Right lobe of liver (tissue), 6 donors: ENCODE results near the gene LCE4A. TPM values are rescaled to one million over a fixed set of nuclear protein-coding genes. Genes with fewer than 3 reads are reported as not detected.
"Not testable (repeated sequence)": the region's sequence is repeated elsewhere in the genome, so short reads cannot be mapped to it uniquely, and the experiment has no call there.

ENCODE experiments used
- ATAC-seq, 4 donors: fragments of 200-7000 bp; cut with Tn5 transposase; one replicate each; pipeline ENCODE4 v1.9.1; 2020; ENCODE audit warnings: mild to moderate bottlenecking in 4 of 4, moderate library complexity in 4 of 4
- DNase-seq, 3 donors: peaks; one replicate each; pipeline ENCODE4 v3.0.0-alpha.2; 2020
- H3K27ac ChIP-seq, 3 donors: fragments of 200-600 bp; one replicate each; pipeline ENCODE4 v1.8.0; 2022
- H3K27me3 ChIP-seq, 2 donors: fragments of 200-600 bp; one replicate each; pipeline ENCODE4 v1.8.0; 2022
- H3K36me3 ChIP-seq, 4 donors: fragments of 200-600 bp; sonication (generic) in 1 of 4; one replicate each; pipeline versions ENCODE4 v1.5.1 to v1.8.0; 2017 to 2022; ENCODE audit warnings: control low read depth in 1 of 4
- H3K4me1 ChIP-seq, 4 donors: fragments of 200-600 bp; sonication (generic) in 1 of 4; one replicate each; pipeline versions ENCODE4 v1.5.1 to v1.8.0; 2017 to 2022; ENCODE audit warnings: control low read depth in 1 of 4
- H3K4me3 ChIP-seq, 3 donors: fragments of 200-600 bp; one replicate each; pipeline ENCODE4 v1.8.0; 2022
- H3K9me3 ChIP-seq, 4 donors: fragments of 200-600 bp; sonication (generic) in 1 of 4; one replicate each; pipeline versions ENCODE4 v1.5.1 to v1.8.0; 2017 to 2022; ENCODE audit warnings: control low read depth in 1 of 4
- CTCF ChIP-seq, 4 donors: fragments of 200-600 bp in 3 of 4; fragments of 450-650 bp in 1 of 4; IDR thresholded peaks; one replicate each; pipeline versions ENCODE4 v1.5.1 to v1.8.0; 2016 to 2022; ENCODE audit warnings: antibody characterized with exemption in 4 of 4, mild to moderate bottlenecking in 2 of 4
- POLR2A ChIP-seq: fragments of 450-650 bp; IDR thresholded peaks from one replicate; pipeline ENCODE4 v1.6.1; 2017; ENCODE audit warnings: antibody characterized with exemption, mild to moderate bottlenecking
- WGBS: methylation state at CpG from one replicate; pipeline ENCODE4 v1.1.6; 2018; ENCODE audit warnings: low coverage, low lambda C conversion rate; ENCODE audit not compliant: insufficient coverage; ENCODE audit errors: missing lambda C conversion rate; 5-methylcytosine and 5-hydroxymethylcytosine counted together
- intact Hi-C, 2 donors: fragments of 100-400 bp; cut with DNase I; formaldehyde crosslinking; loops; one replicate each; pipeline versions ENCODE4 v1.11.2 to v1.14.1; 2022
- long read RNA-seq: library from polyadenylated mRNA; unstranded; transcript quantifications from one replicate; pipeline ENCODE4 v2.0.0, GENCODE V29; 2019
- total RNA-seq, 6 experiments: library from RNA; depleted of rRNA in 2 of 6; stranded (reverse); fragments of >200 nt in 2 of 6; fragmentation: NEBNext Ultra II Directional in 3 of 6; extraction: Animal tissue kit (Norgen Biotek cat#: 25700) in 3 of 6; gene quantifications; one replicate each; pipeline versions ENCODE4 v1.1.0 to v1.2.4, GENCODE V29; 2016 to 2023
- donor health status: DM: no; HTN: yes; CAD: no.
- donor health status: DM: no; HTN: no; CAD: no.
- donor health status: DM: no; HTN: no; CAD: no.
- donor health status: DM: no; HTN: yes; CAD: no.
- donor health status: DM: no; HTN: yes; CAD: no.

Gene LCE4A
- total RNA-seq: not detected
- long read RNA-seq: 0 reads

DNA sequence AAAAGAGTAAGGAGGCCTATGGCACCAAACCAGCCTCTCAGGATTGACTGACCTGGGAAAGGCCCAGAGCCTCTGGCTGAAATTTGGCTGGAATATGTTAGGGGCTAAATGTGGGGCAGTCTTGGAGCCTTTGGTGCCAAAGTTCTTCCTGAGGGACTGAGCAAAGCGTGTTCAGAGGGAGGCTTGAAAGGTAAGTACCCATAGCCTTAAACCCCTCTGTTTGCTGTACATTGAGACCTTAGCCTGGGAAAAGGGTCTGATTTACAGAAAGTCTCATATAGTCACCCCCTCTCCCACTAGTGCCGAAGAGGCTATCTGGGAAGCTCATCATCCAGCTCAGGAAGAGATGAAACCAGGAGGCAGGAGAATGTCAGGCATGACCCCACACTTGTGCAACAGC is at the start of gene LCE4A:
TSS of gene LCE4A (plus strand) at position 301 of the 400 bp plus-strand sequence. CDS start 916 bp downstream, outside the sequence.
- no peaks in the 10 kb centered on the region for H3K36me3 ChIP-seq
- no peak within 1 kb of the TSS for H3K27ac ChIP-seq
- intact Hi-C loops: no loop called here
- no peak within 1 kb of the TSS for H3K4me3 ChIP-seq
- H3K4me1 ChIP-seq: no peaks in the 10 kb centered on the region
- WGBS: no CpG with 5 or more reads among the region's 2 CpGs
- DNase-seq (no peak), ATAC-seq (no peak)
- no peaks in the 10 kb centered on the region for H3K9me3 ChIP-seq
- TF ChIP-seq POLR2A (no peak), CTCF (IDR thresholded peaks at IDR 0.05) (no peak)
- H3K27me3 ChIP-seq: no peaks in the 10 kb centered on the region

DNA sequence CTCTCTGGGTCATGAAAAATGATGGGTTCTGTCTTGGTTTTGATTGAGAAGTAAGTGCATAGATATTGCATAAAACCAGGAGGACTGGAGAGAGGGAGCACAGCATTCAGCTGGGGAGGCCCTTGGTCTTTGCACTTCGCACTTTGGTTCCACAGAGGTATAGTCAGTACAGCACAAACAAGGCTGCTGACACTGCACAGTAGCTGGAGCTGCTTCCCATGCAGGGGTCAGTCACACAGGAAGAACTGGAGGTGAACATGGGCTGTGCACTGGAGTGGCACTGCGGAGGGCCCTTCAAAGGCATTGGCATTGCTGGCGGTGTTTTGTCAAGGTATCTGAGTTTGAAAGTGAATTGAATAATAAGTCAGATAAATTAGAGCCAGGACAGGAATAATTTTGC is 49.3 kb upstream of the LCE4A start:
- Histone ChIP-seq H3K4me3 (no peak overlapping the region), H3K9me3 (no peaks in the 10 kb centered on the region), H3K27ac (no peak overlapping the region), H3K27me3 (no peaks in the 10 kb centered on the region), H3K4me1 (no peaks in the 10 kb centered on the region), H3K36me3 (no peaks in the 10 kb centered on the region)
- TF ChIP-seq POLR2A (no peak), CTCF (IDR thresholded peaks at IDR 0.05) (no peak)
- intact Hi-C loops: no loop called here
- 29% methylated on average over 3 of the region's 3 CpGs for WGBS
- DNase-seq (peak; percentile 38 to 85 (median 79)), ATAC-seq (peak; percentile 89 to 93 (median 92))

DNA sequence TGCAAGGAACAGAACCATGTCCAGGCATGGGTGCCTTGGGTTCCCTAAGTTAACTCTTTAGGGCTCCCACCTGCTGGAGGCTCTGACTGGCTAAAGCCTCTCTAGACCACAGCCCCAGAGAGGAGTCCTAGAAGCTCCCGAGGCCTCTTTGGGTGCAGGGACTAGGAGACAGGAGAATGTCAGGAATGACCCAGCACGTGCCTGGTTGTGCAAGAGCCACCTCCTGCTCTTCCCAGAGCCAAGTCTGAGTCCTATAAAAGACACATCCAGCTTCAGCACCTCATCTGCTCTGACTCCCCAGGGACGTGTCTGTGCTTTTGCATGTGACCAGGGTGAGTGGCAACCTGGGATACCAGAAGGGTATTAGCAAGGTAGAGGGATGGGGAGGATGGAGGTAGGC is 44.9 kb upstream of the LCE4A start, which contains the start of gene LCE2D:
TSS of gene LCE2D (plus strand) at position 283 of the 400 bp plus-strand sequence. CDS start 726 bp downstream, outside the sequence.
- Histone ChIP-seq H3K9me3 (no peaks in the 10 kb centered on the region), H3K4me1 (no peaks in the 10 kb centered on the region), H3K27ac (no peak within 1 kb of the TSS), H3K27me3 (no peaks in the 10 kb centered on the region), H3K4me3 (no peak within 1 kb of the TSS), H3K36me3 (no peaks in the 10 kb centered on the region)
- no peak for TF ChIP-seq POLR2A
- no peak for TF ChIP-seq CTCF (IDR thresholded peaks at IDR 0.05)
- 75% methylated on average over 1 of the region's 3 CpGs for WGBS
- no peak for ATAC-seq
- intact Hi-C loops: no loop called here
- no peak for DNase-seq

DNA sequence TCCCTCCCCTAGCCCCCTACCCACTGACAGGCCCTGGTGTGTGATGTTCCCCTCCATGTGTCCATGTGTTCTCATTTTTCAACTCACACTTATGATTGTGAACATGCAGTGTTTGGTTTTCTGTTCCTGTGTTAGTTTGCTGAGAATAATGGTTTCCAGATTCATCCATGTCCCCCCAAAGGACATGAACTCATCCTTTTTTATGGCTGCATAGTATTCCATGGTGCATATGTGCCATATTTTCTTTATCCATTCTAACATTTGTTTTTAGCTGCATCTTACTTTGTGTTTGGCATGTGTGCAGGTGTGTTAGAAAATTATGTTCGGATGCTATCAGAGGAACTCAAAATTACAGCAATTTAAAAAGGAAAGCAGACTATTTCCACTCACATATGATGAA is 41.8 kb upstream of the LCE4A start:
- H3K9me3 ChIP-seq, H3K4me1 ChIP-seq, DNase-seq, H3K4me3 ChIP-seq, H3K27ac ChIP-seq, H3K36me3 ChIP-seq, ATAC-seq, H3K27me3 ChIP-seq, intact Hi-C loops: not testable (repeated sequence)
- 72% methylated on average over 1 of the region's 1 CpG for WGBS

GRCh38 chr1:152667648-152668047 is 40.3 kb upstream of the LCE4A start:
- no peak for ATAC-seq
- WGBS: no CpG with 5 or more reads among the region's 5 CpGs
- intact Hi-C loops: no loop called here
- H3K27me3 ChIP-seq: no peaks in the 10 kb centered on the region
- TF ChIP-seq CTCF (IDR thresholded peaks at IDR 0.05): no peak
- no peak for TF ChIP-seq POLR2A
- no peak for DNase-seq
- H3K4me3 ChIP-seq: no peak overlapping the region
- no peaks in the 10 kb centered on the region for H3K36me3 ChIP-seq
- no peaks in the 10 kb centered on the region for H3K9me3 ChIP-seq
- no peaks in the 10 kb centered on the region for H3K4me1 ChIP-seq
- H3K27ac ChIP-seq: no peak overlapping the region
